Measurements from ENCODE around the gene ATP6V0D1.

DNA sequence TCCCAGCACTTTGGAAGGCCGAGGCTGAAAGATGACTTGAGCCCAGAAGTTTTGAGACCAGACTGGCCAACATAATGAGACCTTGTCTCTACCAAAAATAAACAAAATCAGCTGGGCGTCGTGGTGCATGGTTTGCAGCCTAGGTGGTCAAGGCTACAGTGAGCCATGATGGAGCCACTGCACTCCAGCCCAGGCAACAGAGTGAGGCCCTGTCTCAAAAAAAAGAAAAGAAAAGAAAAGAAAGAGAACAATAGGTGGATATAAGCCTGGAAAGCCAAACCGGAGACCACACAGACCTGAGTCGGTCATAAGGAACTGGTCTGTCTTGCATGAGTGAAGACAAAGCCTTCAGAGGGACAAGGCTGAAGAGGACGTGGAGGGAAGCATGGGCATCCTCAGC lies 14.4 kb downstream of the ATP6V0D1 start:
- TF ChIP-seq, protein P1, sequence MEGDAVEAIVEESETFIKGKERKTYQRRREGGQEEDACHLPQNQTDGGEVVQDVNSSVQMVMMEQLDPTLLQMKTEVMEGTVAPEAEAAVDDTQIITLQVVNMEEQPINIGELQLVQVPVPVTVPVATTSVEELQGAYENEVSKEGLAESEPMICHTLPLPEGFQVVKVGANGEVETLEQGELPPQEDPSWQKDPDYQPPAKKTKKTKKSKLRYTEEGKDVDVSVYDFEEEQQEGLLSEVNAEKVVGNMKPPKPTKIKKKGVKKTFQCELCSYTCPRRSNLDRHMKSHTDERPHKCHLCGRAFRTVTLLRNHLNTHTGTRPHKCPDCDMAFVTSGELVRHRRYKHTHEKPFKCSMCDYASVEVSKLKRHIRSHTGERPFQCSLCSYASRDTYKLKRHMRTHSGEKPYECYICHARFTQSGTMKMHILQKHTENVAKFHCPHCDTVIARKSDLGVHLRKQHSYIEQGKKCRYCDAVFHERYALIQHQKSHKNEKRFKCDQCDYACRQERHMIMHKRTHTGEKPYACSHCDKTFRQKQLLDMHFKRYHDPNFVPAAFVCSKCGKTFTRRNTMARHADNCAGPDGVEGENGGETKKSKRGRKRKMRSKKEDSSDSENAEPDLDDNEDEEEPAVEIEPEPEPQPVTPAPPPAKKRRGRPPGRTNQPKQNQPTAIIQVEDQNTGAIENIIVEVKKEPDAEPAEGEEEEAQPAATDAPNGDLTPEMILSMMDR (IDR thresholded peaks at IDR 0.05), result no peak
- TF ChIP-seq POLR2A (IDR thresholded peaks at IDR 0.05), result no peak
